K562 (cell line): ENCODE measurements around the gene MMP17.

Experiments used
- GATA2 ChIP-seq: sonication (generic); formaldehyde crosslinking; IDR thresholded peaks from 2 replicates; pipeline ENCODE4 v1.4.0; 2020; ENCODE audit warnings: mild to moderate bottlenecking, missing genetic modification reagents
- HMG20B ChIP-seq: fragments of 250-450 bp; sonication (Bioruptor Pico); IDR thresholded peaks from 2 replicates; pipeline ENCODE4 v1.5.0; 2021; ENCODE audit warnings: mild to moderate bottlenecking
- SIN3A ChIP-seq, 2 experiments: fragments of 150-350 bp in 1 of 2; IDR thresholded peaks; 2 replicates each; pipeline ENCODE4 v1.6.1; 2011 to 2016; ENCODE audit warnings: borderline replicate concordance in 2 of 2, low read depth in 2 of 2, low read length in 2 of 2, mild to moderate bottlenecking in 2 of 2, moderate library complexity in 2 of 2; ENCODE audit not compliant: control insufficient read depth in 1 of 2
- TEAD4 ChIP-seq, 2 experiments: sonication (generic) in 1 of 2; formaldehyde crosslinking in 1 of 2; IDR thresholded peaks; 2 replicates each; pipeline versions ENCODE4 v1.6.1 to v1.8.0; 2012 to 2022; ENCODE audit warnings: borderline replicate concordance in 1 of 2, inconsistent platforms in 1 of 2, low read length in 1 of 2, mild to moderate bottlenecking in 1 of 2, missing genetic modification reagents in 1 of 2
- ZZZ3 ChIP-seq: fragments of 450-650 bp; IDR thresholded peaks from 2 replicates; pipeline ENCODE4 v1.6.1; 2016; ENCODE audit warnings: antibody characterized with exemption, mild to moderate bottlenecking, moderate library complexity
- TF ChIP-seq, protein P1 (sequence below): sonication (generic); formaldehyde crosslinking; IDR thresholded peaks from 2 replicates; pipeline ENCODE4 v1.8.1; 2023; ENCODE audit warnings: mild to moderate bottlenecking, missing genetic modification reagents

DNA sequence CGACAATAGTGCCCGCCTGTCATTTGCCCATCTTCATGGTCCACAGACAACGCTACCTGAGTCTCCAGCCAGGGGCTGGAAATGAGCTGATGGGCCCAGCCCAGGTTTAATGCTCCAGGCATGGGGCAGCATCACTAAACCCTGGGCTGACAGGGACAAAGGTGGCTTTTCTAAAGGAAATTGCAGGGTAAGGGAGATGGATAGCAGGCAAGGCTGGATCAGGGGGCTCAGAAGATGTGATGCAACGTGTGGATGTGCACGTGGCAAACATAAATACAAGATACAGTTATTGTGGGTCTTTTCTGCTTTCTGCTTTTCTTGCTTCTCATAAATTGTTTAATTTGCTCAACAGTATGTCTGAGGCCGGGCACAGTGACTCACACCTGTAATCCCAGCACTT lies 3.7 kb upstream of the MMP17 start:
- TF ChIP-seq, protein P1, sequence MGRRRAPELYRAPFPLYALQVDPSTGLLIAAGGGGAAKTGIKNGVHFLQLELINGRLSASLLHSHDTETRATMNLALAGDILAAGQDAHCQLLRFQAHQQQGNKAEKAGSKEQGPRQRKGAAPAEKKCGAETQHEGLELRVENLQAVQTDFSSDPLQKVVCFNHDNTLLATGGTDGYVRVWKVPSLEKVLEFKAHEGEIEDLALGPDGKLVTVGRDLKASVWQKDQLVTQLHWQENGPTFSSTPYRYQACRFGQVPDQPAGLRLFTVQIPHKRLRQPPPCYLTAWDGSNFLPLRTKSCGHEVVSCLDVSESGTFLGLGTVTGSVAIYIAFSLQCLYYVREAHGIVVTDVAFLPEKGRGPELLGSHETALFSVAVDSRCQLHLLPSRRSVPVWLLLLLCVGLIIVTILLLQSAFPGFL (CRISPR knock-in tag) = no peak
- no peak for TF ChIP-seq TEAD4 (IDR thresholded peaks at IDR 0.05; ENCODE audit: low read length)
- TF ChIP-seq TEAD4 (CRISPR knock-in tag; IDR thresholded peaks at IDR 0.05; ENCODE audit: borderline replicate concordance) = no peak
- no peak for TF ChIP-seq ZZZ3
- no peak for TF ChIP-seq SIN3A (IDR thresholded peaks at IDR 0.05; ENCODE audit: borderline replicate concordance in 2 of 2, control insufficient read depth in 1 of 2, low read depth in 2 of 2, low read length in 2 of 2)
- no peak for TF ChIP-seq GATA2 (CRISPR knock-in tag)
- no peak for TF ChIP-seq HMG20B (CRISPR knock-in tag)
